GM12892 (cell line): Measurements from ENCODE around the gene METTL23.
A peak's percentile ranks its signal among the peaks of the same experiment; 100 is the strongest.

ENCODE experiments used
- POLR2A ChIP-seq: IDR thresholded peaks from 2 replicates; pipeline ENCODE4 v1.6.1; 2011; ENCODE audit warnings: low read depth, low read length, control low read depth
- POLR2AphosphoS5 ChIP-seq: IDR thresholded peaks from 2 replicates; pipeline ENCODE4 v1.6.1; 2011; ENCODE audit warnings: low read depth, low read length, control low read depth
- TAF1 ChIP-seq: IDR thresholded peaks from 2 replicates; pipeline ENCODE4 v1.6.1; 2011; ENCODE audit warnings: low read depth, mild to moderate bottlenecking, control low read depth, low read length, borderline replicate concordance

GRCh38 chr17:76726776-76727718 is at the start of gene METTL23:
- TF ChIP-seq POLR2A (peak; percentile 76; the same call in 1 of the 2 replicates), POLR2AphosphoS5 (no peak; the same call in none of the 2 replicates), TAF1 (no peak)
